ENCODE data around the gene MFN2. TPM values are rescaled to one million over a fixed set of nuclear protein-coding genes. Genes with fewer than 3 reads are reported as not detected.

The MFN2 gene
- total and polyA plus RNA-seq, 2 of the 8 experiments (the other 6 are each of a cell fraction or from before 2014, with no cell fraction given): 34.0 to 62.5 TPM

GRCh38 chr1:12022036-12022435 is 41.8 kb downstream of the MFN2 start (continued):
- no peak for TF ChIP-seq TAF7 (optimal IDR thresholded peaks at IDR 0.05; ENCODE audit: borderline replicate concordance, low read depth, low read length)

All from H1 (cell line).